Activated T-cell treated with anti-CD3 and anti-CD28 coated beads, Interleukin-2, amount 50 U/mL, for 48 hours (primary cell): ENCODE measurements around the gene ABL1.

Source experiments
- DNase-seq, 2 experiments: peaks; one replicate each; pipeline ENCODE4 v3.0.0-alpha.2; 2020

Gene ABL1

DNA sequence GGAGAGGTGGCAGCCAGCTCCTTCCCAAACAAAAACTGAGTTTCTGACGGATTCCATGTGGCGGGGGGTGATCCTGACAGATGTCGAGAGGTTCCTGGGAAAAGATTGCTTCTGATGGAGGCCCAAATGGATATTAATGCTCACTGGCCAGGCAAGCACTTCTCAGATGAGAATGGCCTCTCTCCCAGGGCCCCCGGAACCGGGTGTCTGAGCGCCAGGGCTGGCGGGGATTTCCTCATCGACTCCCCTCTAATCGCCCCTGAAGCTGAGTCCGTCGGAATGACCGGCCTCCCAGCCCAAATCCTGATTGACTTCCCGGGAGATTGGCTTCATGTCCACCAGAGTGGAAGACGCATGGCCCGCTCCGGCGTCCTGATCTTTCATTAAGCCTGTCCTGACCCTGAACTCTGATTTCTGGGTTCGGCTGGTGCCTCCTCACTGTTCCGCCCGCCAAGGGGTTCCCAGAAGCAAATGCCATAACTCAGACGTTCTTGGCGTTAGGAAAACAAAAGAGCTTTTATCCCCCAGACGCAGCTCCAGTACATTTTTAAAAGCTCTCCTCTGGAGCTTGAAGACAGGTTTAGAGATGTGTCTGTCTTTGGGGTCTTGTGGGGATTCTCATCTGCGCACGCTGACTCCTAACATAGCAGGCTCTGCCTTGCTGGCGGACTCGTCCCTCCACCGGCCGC lies 86.4 kb downstream of the ABL1 start:
- DNase-seq: no peak

DNA sequence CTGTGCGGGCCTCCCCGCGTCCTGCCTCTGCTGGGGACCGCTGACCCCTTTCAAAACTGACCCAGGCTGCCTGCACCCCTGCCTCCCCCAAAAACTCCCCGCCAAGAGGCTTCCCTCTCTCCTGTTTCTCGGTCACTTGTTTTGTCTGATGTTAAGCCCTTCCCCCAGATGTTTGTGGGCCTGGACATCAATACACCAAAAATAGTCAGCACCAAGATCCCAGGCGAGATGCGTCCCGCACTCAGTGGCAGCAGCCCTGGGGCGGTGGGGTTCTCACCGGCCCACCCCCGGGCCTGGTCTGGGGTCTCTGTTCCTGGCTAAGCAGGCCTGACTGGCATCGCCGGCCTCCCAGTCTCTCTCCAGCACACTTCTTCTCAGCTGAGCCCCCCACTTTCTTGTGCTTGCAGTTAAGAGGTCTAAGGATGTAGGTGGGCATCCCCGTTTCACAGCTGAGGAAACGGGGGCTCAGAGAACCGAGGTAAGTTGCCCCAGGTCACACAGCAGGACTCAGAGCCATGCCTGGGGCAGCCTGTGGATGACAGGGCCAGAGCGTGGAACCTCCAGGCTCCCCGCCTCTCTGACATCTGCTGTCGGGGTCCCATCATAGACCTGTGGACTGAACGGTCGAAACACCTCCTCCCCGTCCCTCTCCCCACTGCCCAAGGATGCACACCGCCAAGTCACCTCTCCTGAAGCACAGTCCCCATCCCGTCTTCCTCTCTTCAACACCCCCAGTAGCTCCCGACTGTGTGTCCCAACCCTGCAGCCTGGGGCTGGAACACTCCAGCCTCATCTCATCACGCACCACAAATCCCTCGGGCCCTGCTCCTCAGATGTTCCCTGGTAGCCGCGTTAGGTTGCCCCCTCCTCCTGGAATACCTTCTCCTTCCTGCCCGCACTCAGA lies 87.2 kb downstream of the ABL1 start:
- DNase-seq: no peak

- DNase-seq: no peak
These were observed 88.0 kb downstream of the ABL1 start for GRCh38 chr9:130922893-130923610.

GRCh38 chr9:130923611-130924447 lies 88.8 kb downstream of the ABL1 start:
- no peak for DNase-seq

DNA sequence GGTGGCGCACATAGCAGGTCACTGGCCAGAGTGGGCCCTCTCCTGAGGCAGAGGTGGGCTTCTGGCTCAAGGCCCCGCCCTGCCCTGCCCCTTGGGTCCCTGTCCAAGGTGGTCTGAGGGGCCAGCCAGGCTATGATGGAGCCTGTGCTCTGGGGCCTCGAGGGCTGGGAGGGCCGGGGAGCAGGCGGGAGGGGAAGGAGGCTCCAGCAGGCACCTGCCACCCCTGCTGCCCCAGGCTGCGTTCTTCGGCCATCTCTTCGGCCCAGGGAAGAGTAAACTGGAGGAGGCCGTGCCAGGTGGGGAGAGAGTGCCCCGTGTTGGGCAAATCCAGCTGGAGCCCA lies 89.4 kb downstream of the ABL1 start:
- no peak for DNase-seq

- no peak for DNase-seq
These were observed 90.1 kb downstream of the ABL1 start for GRCh38 chr9:130925050-130925678.

- no peak for DNase-seq
These were observed 92.3 kb downstream of the ABL1 start for GRCh38 chr9:130927338-130927737.

GRCh38 chr9:130927995-130928900 lies 93.2 kb downstream of the ABL1 start:
- DNase-seq: no peak

GRCh38 chr9:130929571-130930038 lies 94.6 kb downstream of the ABL1 start:
- no peak for DNase-seq

DNA sequence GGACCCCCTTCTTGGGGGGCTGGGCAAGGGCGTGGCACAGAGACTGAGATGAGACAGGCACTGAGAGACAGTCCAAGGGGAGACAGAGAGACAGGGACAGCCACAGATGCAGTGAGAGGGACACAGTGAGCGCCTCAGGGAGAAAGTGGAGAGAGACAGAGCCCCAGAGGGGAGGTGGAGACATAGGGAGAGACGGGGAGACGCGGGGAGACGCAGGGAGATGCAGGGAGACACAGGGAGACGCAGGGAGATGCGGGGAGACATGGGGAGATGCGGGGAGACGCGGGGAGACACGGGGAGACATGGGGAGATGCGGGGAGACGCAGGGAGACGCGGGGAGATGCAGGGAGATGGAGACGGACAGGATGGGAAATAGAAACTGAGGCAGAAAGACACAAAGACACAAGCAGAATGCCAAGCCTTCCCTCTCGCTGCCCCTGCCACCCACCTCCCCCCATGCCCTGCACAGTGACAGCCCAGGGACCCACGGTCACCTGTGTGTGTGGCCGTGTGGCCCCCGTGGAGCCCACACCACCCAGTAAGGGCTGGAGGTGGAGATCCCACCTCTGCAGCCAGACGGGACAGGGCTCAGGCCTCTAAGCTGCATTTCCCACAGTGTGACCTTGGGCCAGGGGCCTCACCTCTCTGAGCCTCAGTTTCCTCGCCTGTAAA lies 95.2 kb downstream of the ABL1 start:
- DNase-seq: no peak

DNA sequence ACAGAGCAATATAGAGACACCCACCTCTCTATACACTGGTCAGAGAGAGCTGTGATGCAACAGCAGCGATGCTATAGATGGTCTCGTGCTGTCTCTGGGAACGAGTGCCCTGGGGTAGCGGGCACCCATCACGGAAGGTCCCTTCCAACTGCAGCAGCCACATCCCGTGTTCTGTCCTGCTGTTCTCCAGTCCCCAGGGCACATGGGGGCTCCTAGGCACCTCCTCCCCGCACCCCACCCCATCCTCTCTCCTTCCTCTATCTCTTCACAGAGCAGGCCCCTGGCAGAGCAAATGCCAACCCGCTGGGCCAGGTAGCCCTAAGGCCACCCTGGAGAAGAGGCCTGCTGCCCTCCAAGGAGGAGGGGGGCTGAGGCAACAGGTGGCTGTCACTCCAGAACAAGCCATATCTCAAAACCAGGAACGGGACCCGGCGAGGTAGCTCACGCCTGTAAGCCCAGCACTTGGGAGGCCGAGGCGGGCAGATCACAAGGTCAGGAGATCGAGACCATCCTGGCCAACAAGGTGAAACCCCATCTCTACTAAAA lies 95.8 kb downstream of the ABL1 start:
- DNase-seq: no peak

DNA sequence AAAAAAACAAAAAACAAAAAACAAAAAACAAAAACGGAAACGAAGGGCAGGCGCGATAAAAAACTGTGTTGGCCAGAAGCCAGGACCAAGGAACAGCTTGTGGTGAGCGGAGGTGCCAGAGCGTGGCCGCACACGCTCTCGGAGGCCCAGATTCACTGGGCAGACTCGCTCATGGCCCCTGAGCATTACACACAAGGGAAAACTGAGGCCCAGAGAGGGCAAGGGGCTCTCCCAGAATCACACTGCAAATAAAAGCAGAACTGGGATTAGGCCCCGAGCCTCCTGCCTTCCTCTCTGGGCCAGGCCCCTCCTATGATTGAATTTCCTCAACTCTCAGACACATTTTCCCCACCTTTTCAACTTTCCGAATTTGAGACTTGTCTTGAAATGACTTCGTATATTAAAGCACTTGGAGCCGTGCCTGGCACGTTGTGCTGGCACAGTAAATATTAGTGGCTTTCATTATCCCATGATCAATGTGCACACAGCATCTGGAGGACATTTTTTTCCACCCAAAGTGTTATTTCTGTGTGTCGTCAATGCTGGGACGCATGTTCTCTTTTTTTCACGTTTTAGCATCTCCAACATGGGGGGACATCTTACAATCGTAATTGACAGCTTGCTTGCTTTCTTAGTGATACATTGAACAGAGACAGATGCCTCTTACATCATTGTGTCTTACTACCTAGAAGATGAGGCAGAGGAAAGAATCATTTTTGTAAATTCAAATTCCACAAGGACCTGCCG lies 96.6 kb downstream of the ABL1 start:
- DNase-seq: no peak

- DNase-seq: no peak
These were observed 97.4 kb downstream of the ABL1 start for GRCh38 chr9:130932255-130933079.

DNA sequence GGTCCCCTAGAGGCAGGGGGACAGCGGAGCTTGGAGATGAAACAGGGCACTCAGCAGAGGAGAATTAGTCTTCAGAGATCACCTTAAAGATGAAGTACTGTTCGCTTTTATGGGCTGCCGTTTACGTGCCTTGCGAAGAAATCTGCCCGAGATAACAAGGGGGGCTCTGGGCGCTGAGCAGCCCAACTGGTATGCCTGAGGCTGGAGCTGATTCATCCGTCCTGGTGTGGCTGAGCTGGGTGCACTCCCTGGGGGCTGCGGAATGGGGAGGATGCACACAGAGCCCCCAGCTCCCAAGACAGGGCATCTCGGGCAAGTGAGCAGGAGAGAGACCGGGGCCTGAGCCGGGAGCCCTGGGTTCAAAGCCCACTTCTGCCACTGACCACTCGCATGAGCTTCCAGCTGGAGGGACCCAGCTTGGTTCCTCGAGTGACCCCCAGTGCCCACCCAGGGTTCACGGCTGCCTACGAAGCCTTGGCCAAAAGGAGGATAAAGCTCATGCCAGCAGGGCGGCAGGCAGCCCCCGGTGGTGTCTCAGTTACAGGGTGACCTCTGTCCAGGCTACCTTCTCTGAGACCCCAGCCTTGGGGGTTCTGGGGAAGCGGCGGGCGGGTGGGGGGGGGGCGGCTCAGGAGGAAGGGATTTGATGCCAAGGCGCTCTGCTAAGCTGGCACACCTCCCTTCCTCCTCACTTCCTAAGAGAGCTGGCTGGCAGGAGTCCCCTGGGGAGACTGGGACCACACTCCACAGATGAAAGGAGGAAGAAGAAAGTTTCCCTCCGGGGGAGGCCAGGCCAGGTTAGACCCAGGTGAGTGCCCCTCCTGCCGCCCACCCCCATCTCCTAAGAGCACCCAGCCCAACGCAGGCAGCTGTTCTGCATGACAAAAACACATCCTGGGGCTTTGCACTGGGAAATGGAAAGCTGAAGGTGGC lies 98.3 kb downstream of the ABL1 start:
- DNase-seq: no peak

DNA sequence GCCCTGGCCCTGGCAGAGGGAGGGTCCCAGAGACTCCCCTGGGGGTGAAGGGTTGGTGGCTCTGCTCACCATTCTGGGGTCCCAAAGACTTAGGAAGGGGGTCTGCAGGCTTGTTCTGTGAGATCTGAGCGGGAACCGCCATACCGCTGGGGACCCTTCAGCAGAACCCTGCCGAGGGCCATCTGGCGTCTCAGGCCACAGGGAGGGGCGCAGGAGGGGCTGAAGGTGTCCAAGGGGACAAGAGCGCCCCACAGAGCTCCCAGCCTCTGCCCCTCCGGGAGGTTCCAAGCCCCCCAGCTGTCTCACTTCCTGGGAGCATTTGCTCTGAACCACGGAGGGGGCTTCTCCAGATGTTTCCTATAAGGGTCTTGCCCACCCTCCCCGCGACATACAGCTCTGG lies 99.2 kb downstream of the ABL1 start:
- DNase-seq: no peak

DNA sequence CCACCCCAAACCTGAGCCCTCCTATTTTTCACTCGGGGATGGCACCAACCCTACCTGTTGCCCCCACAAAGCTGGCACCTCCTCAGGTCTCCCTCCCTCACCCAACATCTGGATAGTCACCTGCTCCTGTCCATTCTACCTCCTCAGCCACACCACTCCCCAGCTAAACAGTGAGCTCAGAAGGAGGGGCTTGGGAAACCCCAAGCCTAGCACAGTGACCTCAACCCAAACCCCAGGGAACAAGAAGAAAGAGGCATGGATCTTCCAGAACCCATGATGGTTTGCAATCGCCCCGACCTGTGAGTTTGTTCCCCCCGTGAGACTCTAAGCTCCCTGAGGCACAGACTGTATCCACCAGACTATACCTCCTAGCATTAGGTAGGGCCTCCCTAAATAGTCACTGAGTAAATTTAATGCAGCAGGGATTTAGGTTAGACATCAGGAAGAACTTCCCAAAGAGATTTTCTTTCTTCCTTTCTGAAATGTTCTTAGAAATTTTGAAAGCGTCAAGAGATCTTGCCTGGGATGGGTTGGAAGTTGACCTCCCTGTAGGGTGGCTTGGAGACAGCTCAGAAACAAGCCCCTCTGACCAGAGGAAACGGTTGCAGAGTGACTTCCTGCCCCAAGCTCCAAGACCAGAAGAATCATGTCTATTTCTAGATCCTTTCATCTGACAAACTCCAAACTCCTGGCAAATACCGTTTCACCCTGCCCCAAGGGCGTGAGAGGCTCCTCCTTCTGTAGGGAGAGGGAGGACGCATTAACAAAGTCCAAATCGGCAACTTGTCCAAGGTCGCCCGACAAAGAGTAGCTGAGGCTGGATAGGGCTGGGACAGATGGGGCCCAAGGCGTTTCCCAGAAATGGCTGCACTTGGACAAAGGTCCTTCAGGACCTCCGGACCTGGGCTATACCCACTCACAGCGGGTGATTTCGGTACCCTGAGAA lies 99.9 kb downstream of the ABL1 start:
- DNase-seq: no peak
